Activated CD8-positive, alpha-beta memory T cell treated with anti-CD3 and anti-CD28 coated beads, Interleukin-2, amount 10 ng/mL, durations not matched to agents 7 days and 5 days (primary cell): Measurements from ENCODE around the gene TXNRD1. TPM values are rescaled to one million over a fixed set of nuclear protein-coding genes. Genes with fewer than 3 reads are reported as not detected.

Source experiments
- ATAC-seq: fragments of 150-1000 bp; cut with Tn5 transposase; one replicate; pipeline ENCODE4 v1.10.0; 2021; ENCODE audit warnings: moderate library complexity
- CTCF ChIA-PET: fragments of 350-600 bp; sonication (Branson Sonifier 250); formaldehyde crosslinking; loops from one replicate; lab custom pipeline; 2021; ENCODE audit warnings: antibody characterized with exemption; lab: Charles Lee
- DNase-seq: peaks from one replicate; pipeline ENCODE4 v3.0.0-alpha.2; 2020
- H3K27ac Mint-ChIP-seq: one replicate; pipeline ENCODE4 v1.8.0; 2021; ENCODE audit warnings: mild to moderate bottlenecking, mixed read lengths
- H3K27me3 Mint-ChIP-seq: one replicate; pipeline ENCODE4 v1.8.0; 2021; ENCODE audit warnings: mixed read lengths
- H3K36me3 Mint-ChIP-seq: one replicate; pipeline ENCODE4 v1.8.0; 2021; ENCODE audit warnings: mild to moderate bottlenecking, mixed read lengths
- H3K4me1 Mint-ChIP-seq: one replicate; pipeline ENCODE4 v1.8.0; 2021; ENCODE audit warnings: mixed read lengths
- H3K4me3 Mint-ChIP-seq: one replicate; pipeline ENCODE4 v1.8.0; 2021; ENCODE audit warnings: mild to moderate bottlenecking, moderate library complexity, mixed read lengths
- H3K9me3 Mint-ChIP-seq: one replicate; pipeline ENCODE4 v1.8.0; 2022; ENCODE audit warnings: low read depth, mixed read lengths
- total RNA-seq, 2 experiments: library from RNA; stranded (reverse); gene quantifications; one replicate each; pipeline ENCODE4 v1.2.3, GENCODE V29; 2021

TXNRD1 gene
- total RNA-seq, 2 experiments from 2014 or later = 109 to 118 TPM

- DNase-seq = peak; percentile 11
- no peak overlapping the region for H3K4me3 Mint-ChIP-seq
- peaks cover 21% of the 10 kb centered on the region for H3K36me3 Mint-ChIP-seq
- CTCF ChIA-PET = interaction anchor here (1.6 kb wide), 1 partner anchor 150 kb away, joined by 6 read pairs; no protein-coding TSS in a partner anchor
- H3K27ac Mint-ChIP-seq = no peak overlapping the region
- H3K27me3 Mint-ChIP-seq = no peaks in the 10 kb centered on the region
- no peaks in the 10 kb centered on the region for H3K4me1 Mint-ChIP-seq
- no peak for ATAC-seq
- no peaks in the 10 kb centered on the region for H3K9me3 Mint-ChIP-seq
Observed at GRCh38 chr12:104351057-104351983, 135.7 kb downstream of the TXNRD1 start.

- Mint-ChIP-seq H3K36me3 (peaks cover 20% of the 10 kb centered on the region), H3K27ac (no peak overlapping the region), H3K27me3 (no peaks in the 10 kb centered on the region), H3K4me3 (no peak overlapping the region), H3K9me3 (no peaks in the 10 kb centered on the region), H3K4me1 (no peaks in the 10 kb centered on the region)
- DNase-seq (peak; percentile 14), ATAC-seq (no peak)
- CTCF ChIA-PET = no interaction called here
Observed at GRCh38 chr12:104352106-104352713, 136.6 kb downstream of the TXNRD1 start.

- no peak for ATAC-seq
- no peak overlapping the region for H3K27ac Mint-ChIP-seq
- H3K27me3 Mint-ChIP-seq = no peaks in the 10 kb centered on the region
Observed at GRCh38 chr12:104353012-104353981, 137.7 kb downstream of the TXNRD1 start.

GRCh38 chr12:104354167-104354867 is 138.7 kb downstream of the TXNRD1 start:
- no peak overlapping the region for H3K4me3 Mint-ChIP-seq
- H3K36me3 Mint-ChIP-seq = peaks cover 3% of the 10 kb centered on the region
- H3K27me3 Mint-ChIP-seq = no peaks in the 10 kb centered on the region
- no peak for ATAC-seq
- CTCF ChIA-PET = interaction anchor here (1.3 kb wide), 1 partner anchor 15 kb away, joined by 3 read pairs; no protein-coding TSS in a partner anchor
- peak; percentile 18 for DNase-seq
- no peak overlapping the region for H3K27ac Mint-ChIP-seq
- H3K4me1 Mint-ChIP-seq = peaks cover 9% of the 10 kb centered on the region
- H3K9me3 Mint-ChIP-seq = no peaks in the 10 kb centered on the region

More at GRCh38 chr12:104353012-104353981, 137.7 kb downstream of the TXNRD1 start:
- Mint-ChIP-seq H3K4me1 (peaks cover 7% of the 10 kb centered on the region), H3K4me3 (no peak overlapping the region), H3K36me3 (peaks cover 12% of the 10 kb centered on the region), H3K9me3 (no peaks in the 10 kb centered on the region)
- CTCF ChIA-PET = interaction anchor here (1.2 to 1.3 kb wide), 2 partner anchors 14 to 28 kb away, joined by 3 read pairs; no protein-coding TSS in a partner anchor
- DNase-seq = peak; percentile 31

- Mint-ChIP-seq H3K9me3 (no peaks in the 10 kb centered on the region), H3K4me1 (peaks cover 9% of the 10 kb centered on the region), H3K4me3 (no peak overlapping the region), H3K36me3 (peaks cover 3% of the 10 kb centered on the region), H3K27ac (no peak overlapping the region), H3K27me3 (no peaks in the 10 kb centered on the region)
- ATAC-seq (no peak), DNase-seq (no peak)
- CTCF ChIA-PET = no interaction called here
Observed at GRCh38 chr12:104354868-104355570, 139.4 kb downstream of the TXNRD1 start.

- Mint-ChIP-seq H3K4me1 (peaks cover 9% of the 10 kb centered on the region), H3K4me3 (no peak overlapping the region), H3K27ac (no peak overlapping the region), H3K9me3 (no peaks in the 10 kb centered on the region), H3K36me3 (peaks cover 5% of the 10 kb centered on the region), H3K27me3 (no peaks in the 10 kb centered on the region)
- CTCF ChIA-PET = interaction anchor here (1.0 kb wide), 1 partner anchor 137 kb away, joined by 3 read pairs; no protein-coding TSS in a partner anchor
- DNase-seq (peak; percentile 34), ATAC-seq (no peak)
Observed at GRCh38 chr12:104355630-104356029, 140.1 kb downstream of the TXNRD1 start.

- H3K36me3 Mint-ChIP-seq = peaks cover 5% of the 10 kb centered on the region
- CTCF ChIA-PET = interaction anchor here (0.7 to 1.0 kb wide), 3 partner anchors 12 to 141 kb away, joined by 3 read pairs; partner anchors contain the start of gene TXNRD1
- H3K4me1 Mint-ChIP-seq = peaks cover 9% of the 10 kb centered on the region
- H3K27ac Mint-ChIP-seq = no peak overlapping the region
- no peaks in the 10 kb centered on the region for H3K27me3 Mint-ChIP-seq
- DNase-seq = peak; percentile 29
- no peak for ATAC-seq
- no peaks in the 10 kb centered on the region for H3K9me3 Mint-ChIP-seq
- no peak overlapping the region for H3K4me3 Mint-ChIP-seq
Observed at GRCh38 chr12:104356231-104357115, 140.9 kb downstream of the TXNRD1 start.

- peaks cover 2% of the 10 kb centered on the region for H3K36me3 Mint-ChIP-seq
- peaks cover 9% of the 10 kb centered on the region for H3K4me1 Mint-ChIP-seq
- no peak overlapping the region for H3K27ac Mint-ChIP-seq
- H3K9me3 Mint-ChIP-seq = no peaks in the 10 kb centered on the region
- CTCF ChIA-PET = interaction anchor here (0.7 to 1.9 kb wide), 4 partner anchors 134 to 158 kb away, joined by 3 to 9 read pairs (median 5); partner anchors contain the start of gene TXNRD1
- H3K4me3 Mint-ChIP-seq = no peak overlapping the region
- ATAC-seq = no peak
- peak; percentile 36 for DNase-seq
- H3K27me3 Mint-ChIP-seq = no peaks in the 10 kb centered on the region
Observed at GRCh38 chr12:104357421-104357952, 141.9 kb downstream of the TXNRD1 start.

- H3K9me3 Mint-ChIP-seq = no peaks in the 10 kb centered on the region
- no peak overlapping the region for H3K27ac Mint-ChIP-seq
- no peaks in the 10 kb centered on the region for H3K27me3 Mint-ChIP-seq
- H3K4me3 Mint-ChIP-seq = no peak overlapping the region
- H3K4me1 Mint-ChIP-seq = peaks cover 9% of the 10 kb centered on the region
- peak; percentile 84 for DNase-seq
- CTCF ChIA-PET = interaction anchor here (0.6 to 1.9 kb wide), 12 partner anchors 9 to 159 kb away, joined by 3 to 11 read pairs (median 4); no protein-coding TSS in a partner anchor
- peaks cover 2% of the 10 kb centered on the region for H3K36me3 Mint-ChIP-seq
- ATAC-seq = peak; percentile 88
Observed at GRCh38 chr12:104358353-104359003, 142.9 kb downstream of the TXNRD1 start.

GRCh38 chr12:104359216-104359615 is 143.6 kb downstream of the TXNRD1 start:
- Mint-ChIP-seq H3K4me1 (peaks cover 9% of the 10 kb centered on the region), H3K27ac (no peak overlapping the region)

More at GRCh38 chr12:104359216-104359615, 143.6 kb downstream of the TXNRD1 start:
- H3K27me3 Mint-ChIP-seq = no peaks in the 10 kb centered on the region
- ATAC-seq (no peak), DNase-seq (no peak)
- no peak overlapping the region for H3K4me3 Mint-ChIP-seq
- H3K9me3 Mint-ChIP-seq = no peaks in the 10 kb centered on the region
- CTCF ChIA-PET = interaction anchor here (0.9 to 1.9 kb wide), 7 partner anchors 8 to 160 kb away, joined by 3 to 11 read pairs (median 7); no protein-coding TSS in a partner anchor
- H3K36me3 Mint-ChIP-seq = peaks cover 2% of the 10 kb centered on the region
